Activated naive CD8-positive, alpha-beta T cell treated with anti-CD3 and anti-CD28 coated beads, Interleukin-2, amount 10 ng/mL, durations not matched to agents 7 days and 5 days (primary cell): ENCODE data around the gene ZNF555. TPM values are rescaled to one million over a fixed set of nuclear protein-coding genes. Genes with fewer than 3 reads are reported as not detected.
"Not testable (repeated sequence)": the region's sequence is repeated elsewhere in the genome, so short reads cannot be mapped to it uniquely, and the experiment has no call there.

Experiments
- ATAC-seq: fragments of 150-1000 bp; cut with Tn5 transposase; one replicate; pipeline ENCODE4 v1.10.0; 2021; ENCODE audit warnings: low read depth, moderate library complexity
- POLR2A ChIA-PET: fragments of 350-600 bp; sonication (Branson Sonifier 250); formaldehyde crosslinking; loops from one replicate; lab custom pipeline; 2021; ENCODE audit warnings: antibody characterized with exemption; lab: Charles Lee
- DNase-seq: peaks from one replicate; pipeline ENCODE4 v3.0.0; 2021
- H3K27ac Mint-ChIP-seq: one replicate; pipeline ENCODE4 v1.8.0; 2022; ENCODE audit warnings: mild to moderate bottlenecking, mixed read lengths
- H3K27me3 Mint-ChIP-seq: one replicate; pipeline ENCODE4 v1.8.0; 2022; ENCODE audit warnings: mild to moderate bottlenecking, moderate library complexity, mixed read lengths
- H3K36me3 Mint-ChIP-seq: one replicate; pipeline ENCODE4 v1.8.0; 2021; ENCODE audit warnings: mild to moderate bottlenecking, mixed read lengths
- H3K4me1 Mint-ChIP-seq: one replicate; pipeline ENCODE4 v1.8.0; 2021; ENCODE audit warnings: mixed read lengths
- H3K4me3 Mint-ChIP-seq: one replicate; pipeline ENCODE4 v1.8.0; 2022; ENCODE audit warnings: mild to moderate bottlenecking, moderate library complexity, mixed read lengths
- H3K9me3 Mint-ChIP-seq: one replicate; pipeline ENCODE4 v1.8.0; 2021; ENCODE audit warnings: mixed read lengths
- total RNA-seq, 2 experiments: library from RNA; stranded (reverse); gene quantifications; one replicate each; pipeline ENCODE4 v1.2.3, GENCODE V29; 2021

Gene ZNF555
- total RNA-seq, 2 experiments from 2014 or later, result 4.8 to 5.3 TPM

DNA sequence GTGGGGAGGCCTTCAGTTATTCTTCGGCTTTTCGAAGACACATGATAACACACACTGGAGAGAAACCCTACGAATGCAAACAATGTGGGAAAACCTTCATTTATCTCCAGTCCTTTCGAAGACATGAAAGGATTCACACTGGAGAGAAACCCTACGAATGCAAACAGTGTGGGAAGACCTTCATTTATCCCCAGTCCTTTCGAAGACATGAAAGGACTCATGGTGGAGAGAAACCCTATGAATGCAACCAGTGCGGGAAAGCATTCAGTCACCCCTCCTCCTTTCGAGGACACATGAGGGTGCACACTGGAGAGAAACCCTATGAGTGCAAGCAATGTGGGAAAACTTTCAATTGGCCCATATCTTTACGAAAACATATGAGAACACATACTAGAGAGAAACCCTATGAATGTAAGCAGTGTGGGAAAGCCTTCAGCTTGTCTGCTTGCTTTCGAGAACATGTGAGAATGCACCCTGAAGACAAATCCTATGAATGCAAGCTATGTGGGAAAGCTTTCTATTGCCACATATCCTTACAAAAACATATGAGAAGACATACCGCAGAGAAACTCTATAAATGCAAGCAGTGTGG is 11.8 kb downstream of the ZNF555 start:
- DNase-seq, result no peak
- Mint-ChIP-seq H3K36me3 (peaks cover 59% of the 10 kb centered on the region), H3K27me3 (no peaks in the 10 kb centered on the region), H3K4me1 (peaks cover 13% of the 10 kb centered on the region), H3K27ac (no peak overlapping the region), H3K9me3 (peaks cover 38% of the 10 kb centered on the region), H3K4me3 (no peak overlapping the region)
- POLR2A ChIA-PET, result no interaction called here
- no peak for ATAC-seq

DNA sequence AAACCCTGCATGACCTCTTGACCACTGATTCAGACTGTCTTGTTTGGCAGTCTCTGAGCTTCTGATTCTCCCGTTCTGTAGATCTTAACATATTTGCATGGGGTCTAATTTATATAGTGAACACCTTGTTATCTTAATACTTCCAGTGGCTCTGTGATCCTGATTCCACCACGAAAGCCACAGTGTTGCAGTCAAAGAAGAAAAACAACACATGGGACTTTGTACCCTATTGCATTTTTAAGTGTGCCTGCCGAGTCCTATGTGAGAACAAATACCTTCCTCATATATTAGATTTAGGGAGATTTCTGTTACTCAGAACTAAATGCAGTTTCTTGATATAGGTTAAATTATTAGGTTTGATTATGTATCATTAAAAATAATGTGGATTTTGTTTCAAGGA is 13.6 kb downstream of the ZNF555 start:
- H3K27me3 Mint-ChIP-seq, result no peaks in the 10 kb centered on the region
- DNase-seq, result no peak
- no peak overlapping the region for H3K27ac Mint-ChIP-seq
- H3K9me3 Mint-ChIP-seq, result peaks cover 44% of the 10 kb centered on the region
- H3K36me3 Mint-ChIP-seq, result peaks cover 56% of the 10 kb centered on the region
- POLR2A ChIA-PET, result no interaction called here
- peaks cover 13% of the 10 kb centered on the region for H3K4me1 Mint-ChIP-seq
- no peak overlapping the region for H3K4me3 Mint-ChIP-seq
- ATAC-seq, result no peak

DNA sequence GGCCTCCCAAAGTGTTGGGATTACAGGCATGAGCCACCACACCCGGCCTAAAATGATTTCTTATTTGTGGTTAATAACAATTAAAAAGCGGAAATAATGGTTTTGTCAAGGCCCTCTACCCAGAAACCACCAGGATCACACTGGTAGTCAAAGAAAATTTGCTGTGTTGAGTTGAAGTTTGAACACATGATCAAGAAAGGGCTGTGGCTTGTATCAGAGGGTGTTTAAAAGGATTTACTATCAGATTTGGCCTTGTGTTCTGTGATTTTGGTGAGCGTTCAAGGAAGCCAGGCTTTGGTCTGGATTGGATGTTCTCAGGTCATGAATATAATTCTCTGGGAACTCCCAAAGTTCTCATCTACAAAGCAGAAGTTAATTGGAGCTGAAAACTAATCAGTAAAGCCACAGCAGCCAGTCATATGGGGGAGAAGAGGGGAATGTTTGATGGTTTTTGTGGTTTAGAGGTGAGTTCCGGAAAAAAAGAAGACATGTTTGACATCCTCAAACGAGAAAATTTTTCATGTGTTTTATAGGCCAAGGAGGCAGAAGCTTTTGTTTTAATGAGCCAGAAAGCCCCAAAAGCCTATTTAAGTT is 15.3 kb downstream of the ZNF555 start:
- POLR2A ChIA-PET, result no interaction called here
- no peaks in the 10 kb centered on the region for H3K27me3 Mint-ChIP-seq
- H3K36me3 Mint-ChIP-seq, result peaks cover 42% of the 10 kb centered on the region
- H3K4me1 Mint-ChIP-seq, result peaks cover 9% of the 10 kb centered on the region
- H3K4me3 Mint-ChIP-seq, result peak overlapping the region; percentile 29
- ATAC-seq (peak; percentile 39), DNase-seq (no peak)
- peaks cover 36% of the 10 kb centered on the region for H3K9me3 Mint-ChIP-seq
- peak overlapping the region; percentile 75 for H3K27ac Mint-ChIP-seq

DNA sequence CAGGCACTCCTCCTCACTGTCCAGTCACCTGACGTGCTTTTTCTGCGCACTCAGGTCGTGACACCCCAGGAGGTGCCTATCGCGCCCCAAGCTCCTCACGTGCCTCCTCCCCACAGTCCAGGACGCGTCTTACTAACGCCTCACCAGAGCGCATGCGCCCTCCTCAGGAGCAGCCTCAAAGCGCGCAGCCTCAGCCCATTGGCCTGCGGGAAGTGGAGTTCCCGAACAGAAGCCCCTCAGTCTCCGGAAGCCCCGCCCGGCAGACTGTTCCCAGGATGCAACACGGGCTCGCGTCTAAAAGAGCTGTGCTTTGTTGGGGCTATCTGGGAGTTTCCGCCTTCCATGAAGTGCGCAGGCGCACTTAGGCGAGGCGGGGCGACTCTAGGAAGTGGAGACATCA is 17.6 kb downstream of the ZNF555 start:
- ATAC-seq (no peak), DNase-seq (no peak)
- Mint-ChIP-seq H3K4me1 (peaks cover 9% of the 10 kb centered on the region), H3K27ac (no peak overlapping the region), H3K4me3 (no peak overlapping the region), H3K27me3 (no peaks in the 10 kb centered on the region), H3K36me3 (peaks cover 19% of the 10 kb centered on the region), H3K9me3 (peaks cover 20% of the 10 kb centered on the region)
- POLR2A ChIA-PET, result no interaction called here

DNA sequence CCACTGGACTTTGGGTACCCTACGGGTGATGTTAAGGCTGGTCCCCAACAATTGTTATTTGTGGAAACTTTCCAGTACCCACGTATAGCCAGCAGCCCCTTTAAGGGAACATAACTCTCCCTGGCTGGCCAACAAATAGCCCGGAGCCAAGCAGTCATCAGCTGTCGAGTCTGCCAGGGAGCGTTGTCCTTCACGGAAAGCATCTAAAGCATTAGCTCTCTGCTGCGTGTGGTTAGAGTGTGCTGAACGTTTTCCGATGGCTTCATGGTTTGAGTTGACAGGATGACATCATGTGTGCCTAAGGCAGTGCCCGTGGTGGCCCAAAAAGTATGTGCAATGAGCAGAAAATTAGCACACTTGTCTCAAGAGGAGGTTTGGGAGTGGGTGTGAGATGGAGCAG is 22.5 kb downstream of the ZNF555 start:
- Mint-ChIP-seq H3K4me1 (no peaks in the 10 kb centered on the region), H3K36me3 (no peaks in the 10 kb centered on the region), H3K27me3 (peaks cover 2% of the 10 kb centered on the region), H3K4me3 (no peak overlapping the region), H3K9me3 (peaks cover 9% of the 10 kb centered on the region), H3K27ac (no peak overlapping the region)
- POLR2A ChIA-PET, result no interaction called here
- DNase-seq (no peak), ATAC-seq (no peak)

DNA sequence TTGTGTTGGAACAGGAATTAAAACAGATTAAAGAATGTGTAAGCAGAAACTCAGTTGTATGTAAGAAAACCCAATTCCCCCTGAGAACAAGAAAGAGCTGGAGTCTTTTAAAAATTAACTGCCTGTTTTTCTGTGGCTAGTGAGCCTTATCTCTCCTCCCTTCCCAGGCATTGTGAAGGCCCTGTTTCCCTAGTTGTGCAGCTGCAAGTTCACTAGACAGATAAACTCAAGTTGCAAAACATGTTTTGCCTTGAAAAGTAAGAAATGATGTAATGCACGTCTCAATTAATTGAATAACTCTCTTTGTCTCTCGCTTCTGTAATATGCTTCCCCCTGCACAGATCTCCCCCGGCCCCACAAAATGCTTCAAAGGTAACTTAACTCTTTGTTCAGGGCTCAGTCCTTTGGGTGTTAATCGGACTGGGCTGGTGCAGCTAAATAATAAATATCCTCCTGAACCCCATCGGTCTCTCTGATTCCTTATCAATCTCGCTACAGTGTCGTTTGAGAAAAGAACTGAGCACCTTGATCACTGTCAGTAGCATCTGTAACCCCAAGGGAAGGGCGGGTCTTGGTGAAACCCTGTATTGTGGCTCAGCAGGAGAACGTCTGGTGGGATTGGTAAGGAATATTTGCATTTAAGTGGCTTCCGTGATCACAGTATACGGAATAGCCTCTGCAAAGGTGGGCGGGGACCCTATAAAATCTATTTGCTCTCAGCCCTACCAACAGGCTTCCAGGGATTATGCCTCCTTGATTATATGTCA is 24.2 kb downstream of the ZNF555 start:
- DNase-seq, result no peak

DNA sequence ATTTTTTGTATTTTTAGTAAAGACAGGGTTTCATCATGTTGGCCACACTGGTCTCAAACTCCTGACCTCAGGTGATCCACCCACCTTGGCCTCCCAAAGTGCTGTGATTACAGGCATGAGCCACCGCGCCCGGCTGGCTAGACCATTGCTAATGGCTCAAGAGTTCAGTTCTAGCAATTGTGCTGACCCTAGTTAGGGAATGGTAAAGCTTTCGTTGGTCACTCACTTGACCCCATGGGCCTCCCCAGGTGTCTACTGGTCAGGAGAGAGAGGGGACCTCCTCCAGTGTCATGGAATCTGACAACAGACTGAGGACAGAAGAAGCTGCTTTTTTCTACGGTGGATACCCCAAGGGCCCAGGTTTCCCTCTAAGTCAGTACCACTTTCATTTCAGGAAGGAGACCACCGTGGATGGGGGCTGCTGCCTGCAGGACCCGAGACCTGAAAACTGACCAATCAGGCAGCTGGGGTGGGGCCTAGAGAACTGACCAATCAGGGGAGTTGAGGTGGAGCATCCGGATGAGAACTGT is 25.3 kb downstream of the ZNF555 start:
- Mint-ChIP-seq H3K4me1 (no peaks in the 10 kb centered on the region), H3K9me3 (peaks cover 5% of the 10 kb centered on the region), H3K27me3 (peaks cover 2% of the 10 kb centered on the region), H3K4me3 (no peak overlapping the region), H3K36me3 (no peaks in the 10 kb centered on the region), H3K27ac (no peak overlapping the region)
- ATAC-seq, result no peak
- POLR2A ChIA-PET, result no interaction called here
- DNase-seq, result no peak

More for the DNA sequence above, 24.2 kb downstream of the ZNF555 start:
- Mint-ChIP-seq H3K27ac (no peak overlapping the region), H3K4me1 (no peaks in the 10 kb centered on the region), H3K4me3 (no peak overlapping the region), H3K9me3 (peaks cover 5% of the 10 kb centered on the region), H3K36me3 (no peaks in the 10 kb centered on the region), H3K27me3 (peaks cover 2% of the 10 kb centered on the region)
- POLR2A ChIA-PET, result no interaction called here
- no peak for ATAC-seq

DNA sequence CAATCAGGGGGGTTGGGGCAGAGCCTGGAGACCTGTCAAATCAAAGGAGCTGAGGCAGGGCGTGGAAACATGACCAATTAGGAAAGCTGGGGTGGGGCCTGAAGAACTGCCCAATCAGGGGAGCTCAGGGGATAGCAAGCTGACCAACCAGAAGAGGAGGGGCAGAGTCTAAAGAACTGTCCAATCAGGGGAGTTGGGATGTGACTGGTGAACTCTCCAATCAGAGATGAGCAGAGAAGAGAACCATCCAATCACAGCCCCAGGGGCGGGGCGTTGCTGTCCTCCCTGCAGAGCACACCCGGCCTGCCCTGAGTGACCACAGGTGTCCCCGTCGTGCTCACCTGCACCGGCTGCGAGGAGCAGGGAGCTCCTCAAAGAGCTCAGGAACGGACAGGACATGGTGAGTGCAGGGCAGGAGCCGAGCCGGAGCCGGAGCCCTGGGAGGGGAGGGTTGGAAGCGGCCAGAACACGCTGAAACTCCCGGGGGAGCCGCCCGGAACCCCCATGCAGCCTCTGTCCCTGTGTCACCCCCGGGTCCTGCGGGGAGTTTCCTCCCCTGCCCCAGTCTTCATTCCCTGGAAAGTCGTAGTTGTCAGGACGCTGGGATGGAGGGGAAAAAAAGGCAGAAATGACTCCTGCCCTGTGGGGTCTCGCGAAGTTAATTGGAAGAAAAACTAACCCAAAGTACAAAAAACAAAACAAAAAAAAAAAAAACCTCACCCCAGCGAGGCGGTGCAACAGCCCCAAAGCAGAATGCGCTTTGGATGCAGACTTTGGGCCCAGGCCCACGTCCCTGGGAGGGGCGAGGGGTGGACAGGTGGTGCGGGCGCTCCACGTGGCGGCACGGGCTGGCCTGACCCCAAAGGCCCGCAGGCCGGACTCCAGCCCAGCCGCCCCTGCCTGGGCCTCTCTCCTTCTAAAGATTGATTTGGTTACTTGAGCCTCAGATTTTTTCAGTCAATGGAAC is 26.0 kb downstream of the ZNF555 start, which contains the start of gene ZNF556:
TSS of gene ZNF556 (plus strand) at position 311 of the 967 bp plus-strand sequence. CDS start at position 398, 87 bp downstream.
- ATAC-seq (no peak), DNase-seq (no peak)
- Mint-ChIP-seq H3K27ac (no peak within 1 kb of the TSS), H3K4me3 (no peak within 1 kb of the TSS), H3K27me3 (peaks cover 2% of the 10 kb centered on the region), H3K9me3 (peaks cover 5% of the 10 kb centered on the region), H3K4me1 (no peaks in the 10 kb centered on the region), H3K36me3 (no peaks in the 10 kb centered on the region)
- POLR2A ChIA-PET, result no interaction called here

DNA sequence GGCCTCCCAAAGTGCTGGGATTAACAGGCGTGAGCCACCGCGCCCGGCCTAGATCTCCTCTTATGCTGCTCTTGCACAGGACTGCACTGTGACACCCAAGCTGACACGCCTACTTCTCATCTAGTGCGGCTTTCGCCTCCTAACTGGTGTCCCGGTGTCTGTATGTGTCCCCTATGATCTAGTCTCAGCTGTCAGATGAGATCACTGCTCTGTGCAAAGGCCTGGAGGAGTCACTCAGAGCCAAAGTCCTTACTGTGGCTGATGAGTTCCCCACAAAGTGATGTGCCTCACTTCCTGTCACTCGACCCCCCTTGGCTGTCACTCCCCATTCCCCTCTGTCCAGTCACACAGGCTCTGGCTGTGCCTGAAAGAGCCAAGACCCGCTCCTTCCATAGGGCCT is 28.3 kb downstream of the ZNF555 start:
- no peak overlapping the region for H3K27ac Mint-ChIP-seq
- H3K9me3 Mint-ChIP-seq, result peaks cover 3% of the 10 kb centered on the region
- no peaks in the 10 kb centered on the region for H3K4me1 Mint-ChIP-seq
- H3K27me3 Mint-ChIP-seq, result peaks cover 2% of the 10 kb centered on the region
- no peak for DNase-seq
- H3K36me3 Mint-ChIP-seq, result no peaks in the 10 kb centered on the region
- no peak for ATAC-seq
- no peak overlapping the region for H3K4me3 Mint-ChIP-seq
- POLR2A ChIA-PET, result no interaction called here

DNA sequence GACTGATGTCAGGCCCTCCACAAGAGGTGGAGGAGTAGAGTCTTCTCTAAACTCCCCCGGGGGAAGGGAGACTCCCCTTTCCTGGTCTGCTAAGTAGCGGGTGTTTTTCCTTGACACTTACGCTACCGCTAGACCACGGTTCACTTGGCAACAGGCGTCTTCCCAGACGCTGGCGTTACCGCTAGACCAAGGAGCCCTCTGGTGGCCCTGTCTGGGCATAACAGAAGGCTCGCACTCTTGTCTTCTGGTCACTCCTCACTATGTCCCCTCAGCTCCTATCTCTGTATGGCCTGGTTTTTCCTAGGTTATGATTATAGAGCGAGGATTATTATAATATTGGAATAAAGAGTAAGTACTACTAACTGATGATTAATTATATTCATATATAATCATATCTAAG is 30.9 kb downstream of the ZNF555 start:
- DNase-seq, POLR2A ChIA-PET, H3K4me1 Mint-ChIP-seq, H3K27ac Mint-ChIP-seq, H3K27me3 Mint-ChIP-seq, H3K36me3 Mint-ChIP-seq, H3K9me3 Mint-ChIP-seq, H3K4me3 Mint-ChIP-seq, ATAC-seq: not testable (repeated sequence)

DNA sequence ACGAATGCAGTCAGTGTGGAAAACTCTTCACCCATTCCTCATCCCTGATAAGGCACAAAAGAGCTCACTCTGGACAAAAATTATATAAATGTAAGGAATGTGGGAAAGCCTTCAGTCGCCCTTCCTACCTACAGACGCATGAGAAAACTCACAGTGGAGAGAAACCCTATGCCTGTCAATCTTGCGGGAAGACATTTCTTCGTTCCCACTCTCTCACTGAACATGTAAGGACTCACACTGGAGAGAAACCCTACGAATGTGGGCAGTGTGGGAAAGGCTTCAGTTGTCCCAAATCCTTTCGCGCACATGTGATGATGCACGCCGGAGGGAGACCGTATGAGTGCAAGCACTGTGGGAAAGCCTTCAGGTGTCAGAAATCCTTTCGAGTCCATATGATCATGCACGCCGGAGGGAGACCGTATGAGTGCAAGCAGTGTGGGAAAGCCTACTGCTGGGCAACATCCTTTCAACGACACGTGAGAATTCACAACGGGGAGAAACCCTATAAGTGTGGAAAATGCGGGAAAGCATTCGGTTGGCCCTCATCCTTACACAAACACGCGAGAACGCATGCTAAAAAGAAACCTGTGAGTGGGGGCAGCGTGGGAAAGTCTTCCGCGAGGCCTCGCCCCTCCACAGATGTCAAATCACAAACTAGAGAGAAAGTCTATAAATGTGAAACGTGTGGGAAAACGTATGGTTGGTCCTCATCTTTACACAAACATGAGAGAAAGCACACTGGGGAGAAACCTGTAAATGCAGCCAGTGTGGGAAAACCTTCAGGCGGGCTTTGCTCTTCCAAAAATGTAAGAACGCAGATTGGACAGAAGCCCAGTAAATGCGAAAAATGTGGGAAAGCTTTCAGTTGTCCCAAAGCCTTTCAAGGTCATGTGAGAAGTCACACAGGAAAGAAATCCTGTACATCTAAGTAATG is 36.4 kb downstream of the ZNF555 start:
- Mint-ChIP-seq H3K4me3 (no peak overlapping the region), H3K9me3 (peaks cover 4% of the 10 kb centered on the region), H3K27ac (no peak overlapping the region), H3K27me3 (no peaks in the 10 kb centered on the region), H3K36me3 (no peaks in the 10 kb centered on the region), H3K4me1 (no peaks in the 10 kb centered on the region)
- DNase-seq (no peak), ATAC-seq (no peak)
- POLR2A ChIA-PET, result no interaction called here
